ENCODE measurements around the gene UBQLN1. TPM values are rescaled to one million over a fixed set of nuclear protein-coding genes. Genes with fewer than 3 reads are reported as not detected.
"Not testable (repeated sequence)": the region's sequence is repeated elsewhere in the genome, so short reads cannot be mapped to it uniquely, and the experiment has no call there.

The UBQLN1 gene
- total RNA-seq, 1 donor from 2014 or later: 85.2 TPM

DNA sequence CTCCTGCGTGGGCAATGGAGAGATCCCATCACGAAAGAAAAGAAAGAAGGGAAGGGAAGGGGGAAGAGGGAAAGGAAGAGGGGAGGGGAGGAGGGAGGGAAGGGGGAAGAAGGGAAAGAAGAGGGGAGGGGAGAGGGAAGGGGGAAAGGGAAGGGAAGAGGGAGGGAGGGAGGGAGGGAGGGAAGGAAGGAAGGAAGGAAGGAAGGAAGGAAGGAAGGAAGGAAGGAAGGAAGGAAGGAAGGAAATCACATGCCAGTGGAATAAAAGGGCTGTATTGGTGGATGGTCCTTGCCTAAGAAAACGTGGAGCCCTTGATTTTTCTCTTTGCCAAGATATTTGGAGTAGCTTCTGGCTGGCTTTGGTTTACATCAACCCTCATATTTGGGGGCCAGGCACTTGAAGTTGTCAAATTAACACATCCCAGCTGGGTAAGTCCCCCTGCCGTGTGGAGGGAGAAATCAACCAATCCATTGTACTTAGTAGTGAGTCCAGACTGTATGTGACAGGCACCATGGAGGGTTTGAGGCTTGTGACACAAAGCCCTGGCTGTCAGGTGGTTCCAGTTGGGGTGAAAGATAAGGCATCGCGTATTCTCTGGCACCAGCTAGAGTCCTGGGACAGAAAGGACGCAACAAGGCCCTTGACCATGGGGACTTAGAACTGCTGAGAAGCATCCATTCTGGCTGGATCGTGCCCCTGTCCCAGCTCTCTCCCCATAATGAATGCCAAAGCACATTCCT is 61.1 kb downstream of the UBQLN1 start:
- DNase-seq: no peak
- intact Hi-C loops (cut with micrococcal nuclease): no loop called here
- ATAC-seq: peak; percentile 7

DNA sequence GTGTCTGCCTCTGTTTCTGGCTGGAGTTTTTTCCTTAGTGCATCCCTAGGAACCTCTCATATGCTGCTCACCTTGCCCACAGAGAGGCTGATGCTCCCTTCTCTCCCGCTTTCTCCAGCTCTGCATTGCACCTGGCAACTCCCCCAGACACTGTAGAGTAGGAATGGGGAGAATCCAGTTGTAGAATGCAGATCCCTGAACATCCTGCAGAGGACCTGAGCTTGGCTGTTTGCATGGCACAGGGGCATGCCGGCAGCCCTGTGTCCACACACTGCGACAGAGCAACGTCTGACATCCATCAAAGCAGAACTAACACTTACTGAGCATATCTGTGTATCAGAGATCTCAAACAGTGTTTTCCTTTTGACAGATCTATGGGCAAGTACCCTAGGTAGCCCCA is 65.0 kb downstream of the UBQLN1 start:
- no peak for ATAC-seq
- intact Hi-C loops (cut with micrococcal nuclease): no loop called here
- no peak for DNase-seq

DNA sequence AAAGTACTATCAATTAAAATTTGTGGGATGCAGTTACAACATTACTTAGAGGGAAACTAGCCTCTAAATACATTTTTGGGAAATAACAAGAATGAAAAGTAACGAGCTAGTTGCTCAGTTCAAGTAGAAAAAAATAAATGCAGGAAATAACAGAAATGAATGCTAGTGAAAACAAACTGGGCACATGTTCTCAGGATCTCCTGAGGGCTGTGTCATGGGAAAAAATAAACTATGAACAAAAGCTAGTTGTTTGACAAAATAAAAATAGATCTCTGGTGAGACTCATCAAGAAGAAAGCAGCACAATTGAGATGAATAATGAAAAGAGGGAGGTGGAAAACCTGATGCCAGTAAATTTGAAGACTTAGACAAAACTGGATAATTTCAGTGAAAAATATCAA is 68.5 kb downstream of the UBQLN1 start:
- ATAC-seq: no peak
- DNase-seq: no peak
- intact Hi-C loops (cut with micrococcal nuclease): no loop called here

DNA sequence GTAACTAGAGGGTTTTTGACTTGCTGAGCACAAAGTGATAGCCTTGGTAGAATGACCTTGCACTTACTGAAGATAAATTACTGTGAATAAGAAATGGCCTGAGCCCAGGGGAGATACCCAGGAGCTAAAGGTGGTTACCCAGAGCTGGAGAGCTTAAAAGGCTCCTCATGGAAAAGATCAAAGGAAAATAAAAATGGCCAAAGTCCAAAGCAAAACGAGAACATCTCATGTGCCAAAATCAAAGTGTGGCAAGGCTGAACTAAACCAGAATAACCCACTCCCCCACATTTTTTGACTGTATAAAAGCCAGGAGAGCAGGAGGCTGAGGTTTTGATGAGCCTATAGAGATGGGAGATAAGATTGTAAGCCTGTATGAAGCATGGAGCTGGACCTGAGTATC is 70.4 kb downstream of the UBQLN1 start:
- ATAC-seq (no peak), DNase-seq (no peak)
- intact Hi-C loops (cut with micrococcal nuclease): no loop called here

DNA sequence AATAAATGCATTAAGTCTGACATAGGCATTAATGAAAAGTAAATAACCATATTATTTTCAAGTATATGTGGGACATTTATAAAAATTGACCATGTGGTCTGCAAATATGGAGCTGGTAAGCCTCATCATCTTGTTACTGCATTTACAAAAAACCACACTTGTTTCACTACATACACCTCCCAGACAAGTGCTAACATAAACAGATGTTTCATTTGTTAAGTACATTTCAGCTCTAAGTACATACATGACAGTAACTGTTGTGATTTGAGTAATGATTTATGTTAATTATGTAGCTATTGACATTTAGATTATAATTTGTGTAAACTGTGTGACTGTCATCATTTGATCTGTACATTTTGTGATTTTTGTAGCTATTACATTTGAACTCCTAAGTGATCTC is 70.9 kb downstream of the UBQLN1 start:
- ATAC-seq (no peak), DNase-seq (no peak)
- intact Hi-C loops (cut with micrococcal nuclease): no loop called here

DNA sequence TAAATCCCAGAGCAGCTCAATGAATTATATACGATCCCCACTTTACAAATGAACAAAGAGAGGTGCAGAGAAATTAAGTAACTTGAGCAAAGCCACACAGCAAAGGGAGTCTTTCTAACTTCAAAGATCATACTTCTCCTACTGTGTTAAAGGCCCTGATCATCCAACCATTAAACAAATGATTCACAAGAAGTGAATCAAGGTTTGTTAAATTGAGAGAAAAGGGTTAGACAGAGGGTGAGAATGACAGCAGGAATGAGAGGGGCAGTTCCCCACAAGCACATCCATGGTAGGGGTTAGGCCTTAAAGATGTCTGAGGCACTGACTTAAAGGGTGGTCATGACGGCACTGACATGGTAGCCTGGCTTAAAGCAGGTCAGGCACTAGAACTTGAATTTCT is 74.1 kb downstream of the UBQLN1 start:
- intact Hi-C loops (cut with micrococcal nuclease): no loop called here
- DNase-seq: no peak
- ATAC-seq: no peak

DNA sequence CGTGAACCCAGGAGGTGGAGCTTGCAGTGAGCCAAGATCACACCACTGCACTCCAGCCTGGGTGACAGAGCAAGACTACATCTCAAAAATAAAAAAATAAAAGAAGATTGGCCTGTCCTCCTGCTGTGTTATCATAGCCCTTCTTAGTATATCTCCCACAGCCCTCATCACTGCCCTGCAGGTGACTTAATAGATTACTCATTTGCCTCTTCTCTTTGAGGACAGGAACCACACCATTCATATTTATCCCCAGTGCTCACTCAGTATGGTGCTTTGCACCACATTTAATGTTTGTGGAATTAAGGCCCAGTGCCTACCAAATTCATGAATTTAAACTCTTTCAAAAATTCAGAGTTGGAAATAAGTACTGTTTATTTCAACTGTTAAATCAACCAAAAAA is 74.5 kb downstream of the UBQLN1 start:
- intact Hi-C loops (cut with micrococcal nuclease): no loop called here
- DNase-seq: no peak
- ATAC-seq: no peak

DNA sequence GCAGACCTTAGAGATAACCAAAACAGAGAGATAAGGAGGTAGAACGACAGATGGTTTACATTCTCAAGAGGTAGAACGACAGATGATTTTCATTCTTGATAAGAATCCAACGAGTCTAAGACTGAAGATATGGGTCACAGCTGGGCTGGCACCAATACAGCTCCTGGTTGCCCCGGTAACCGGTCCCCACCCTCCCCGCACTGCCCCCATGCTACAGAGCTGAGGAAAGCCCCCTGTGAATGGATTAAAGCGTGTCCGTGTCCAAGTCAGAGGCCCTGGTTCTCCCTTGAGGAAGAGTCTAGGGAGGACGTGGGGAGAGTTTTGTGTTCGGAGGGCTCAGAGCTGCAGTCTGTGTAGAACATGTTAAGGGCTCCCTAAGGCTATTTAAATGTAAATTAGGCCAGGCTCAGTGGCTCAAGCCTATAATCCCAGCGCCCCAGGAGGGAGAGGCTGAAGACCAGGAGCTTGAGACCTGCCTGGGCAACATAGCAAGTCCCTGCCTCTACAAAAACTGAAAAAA is 76.8 kb downstream of the UBQLN1 start:
- peak; percentile 43 for ATAC-seq
- intact Hi-C loops (cut with micrococcal nuclease): no loop called here
- DNase-seq: no peak

DNA sequence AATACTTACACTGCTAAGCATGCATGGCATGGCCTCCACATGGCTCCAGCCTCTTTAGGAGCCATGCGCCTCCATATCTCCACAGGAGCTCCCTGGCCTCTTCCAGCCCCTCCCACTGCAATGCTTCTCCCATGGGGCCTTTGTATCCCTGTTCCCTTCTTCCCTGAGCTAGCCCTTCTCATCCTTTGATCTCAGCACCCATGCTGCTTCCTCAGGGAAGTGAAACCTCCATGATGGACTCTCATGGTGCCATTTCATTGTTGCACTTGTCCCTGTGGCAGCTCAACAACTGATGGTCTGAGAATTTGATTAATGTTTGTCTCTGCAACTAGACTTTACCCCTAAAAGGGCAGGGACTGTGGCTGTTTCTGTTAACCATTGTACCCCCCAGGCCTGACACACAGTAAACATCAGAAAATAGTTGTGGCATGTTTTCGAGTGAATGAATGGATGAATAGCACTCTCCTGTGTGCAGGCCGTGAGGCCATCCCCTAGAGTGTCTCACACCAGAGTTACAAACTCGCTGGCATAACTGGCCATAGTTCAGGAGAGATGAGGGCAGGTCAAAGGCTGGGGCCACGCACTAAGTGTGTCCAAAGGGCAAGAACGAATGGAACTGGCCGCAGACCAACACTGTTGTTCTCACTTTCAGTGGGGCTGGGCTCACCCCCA is 78.2 kb downstream of the UBQLN1 start:
- DNase-seq (no peak), ATAC-seq (no peak)
- intact Hi-C loops (cut with micrococcal nuclease): no loop called here

DNA sequence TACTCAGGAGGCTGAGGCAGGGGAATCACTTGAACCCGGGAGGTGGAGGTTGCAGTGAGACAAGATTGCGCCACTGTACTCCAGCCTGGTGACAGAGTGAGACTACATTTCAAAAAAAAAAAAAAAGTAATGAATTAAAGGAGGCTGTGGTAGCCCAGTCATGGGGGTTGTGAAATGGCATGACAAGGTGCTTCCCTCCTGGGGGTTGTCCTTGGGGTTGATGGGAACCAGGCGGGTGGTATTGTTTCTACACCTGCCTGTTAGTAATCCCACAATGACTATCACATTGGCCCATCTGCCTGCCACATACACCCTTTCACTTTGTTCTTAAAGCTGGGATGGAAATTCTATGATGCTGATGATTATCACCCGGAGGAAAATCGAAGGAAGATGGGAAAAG is 79.2 kb downstream of the UBQLN1 start:
- no peak for ATAC-seq
- intact Hi-C loops (cut with micrococcal nuclease): no loop called here
- DNase-seq: no peak

DNA sequence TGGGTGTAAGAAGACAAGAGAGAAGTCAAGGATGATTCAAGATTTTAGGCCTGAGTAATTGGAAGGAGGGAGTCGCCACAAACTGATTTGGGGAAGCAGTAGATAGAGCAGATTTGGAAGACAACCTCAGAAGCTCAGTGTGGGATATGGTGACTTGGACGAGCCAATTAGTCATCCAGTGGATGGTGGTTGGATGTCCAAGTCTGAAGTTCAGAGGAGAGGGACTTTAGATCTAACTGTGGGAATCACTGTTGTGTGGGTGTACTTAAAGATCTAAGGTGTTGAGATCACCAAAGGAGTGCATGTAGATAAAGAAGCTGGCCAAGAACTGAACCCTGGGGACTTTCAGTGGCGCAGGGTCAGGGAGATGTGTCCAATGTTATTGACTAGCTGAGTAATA is 82.6 kb downstream of the UBQLN1 start:
- intact Hi-C loops (cut with micrococcal nuclease): no loop called here
- DNase-seq: no peak
- ATAC-seq: no peak

DNA sequence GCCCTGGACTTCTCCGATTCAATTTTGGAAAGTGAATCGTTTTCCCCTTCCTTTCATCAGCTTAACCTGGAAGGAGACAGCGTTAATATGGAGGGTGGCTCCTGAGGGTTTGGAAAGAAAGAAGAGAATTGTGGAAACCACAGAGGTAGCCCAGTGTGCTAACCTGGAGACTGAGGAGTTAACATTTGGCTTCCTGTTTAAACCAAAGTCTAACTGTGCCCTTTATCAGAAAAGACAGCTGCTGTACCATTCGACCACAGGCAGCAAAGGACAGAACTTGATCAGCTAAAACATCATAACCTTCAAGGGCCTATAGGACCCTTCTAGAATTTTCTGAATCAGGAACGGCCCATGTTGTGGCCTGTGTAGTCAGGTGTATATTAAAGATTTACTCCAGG is 84.1 kb downstream of the UBQLN1 start:
- intact Hi-C loops (cut with micrococcal nuclease): no loop called here
- no peak for DNase-seq
- peak; percentile 8 for ATAC-seq

DNA sequence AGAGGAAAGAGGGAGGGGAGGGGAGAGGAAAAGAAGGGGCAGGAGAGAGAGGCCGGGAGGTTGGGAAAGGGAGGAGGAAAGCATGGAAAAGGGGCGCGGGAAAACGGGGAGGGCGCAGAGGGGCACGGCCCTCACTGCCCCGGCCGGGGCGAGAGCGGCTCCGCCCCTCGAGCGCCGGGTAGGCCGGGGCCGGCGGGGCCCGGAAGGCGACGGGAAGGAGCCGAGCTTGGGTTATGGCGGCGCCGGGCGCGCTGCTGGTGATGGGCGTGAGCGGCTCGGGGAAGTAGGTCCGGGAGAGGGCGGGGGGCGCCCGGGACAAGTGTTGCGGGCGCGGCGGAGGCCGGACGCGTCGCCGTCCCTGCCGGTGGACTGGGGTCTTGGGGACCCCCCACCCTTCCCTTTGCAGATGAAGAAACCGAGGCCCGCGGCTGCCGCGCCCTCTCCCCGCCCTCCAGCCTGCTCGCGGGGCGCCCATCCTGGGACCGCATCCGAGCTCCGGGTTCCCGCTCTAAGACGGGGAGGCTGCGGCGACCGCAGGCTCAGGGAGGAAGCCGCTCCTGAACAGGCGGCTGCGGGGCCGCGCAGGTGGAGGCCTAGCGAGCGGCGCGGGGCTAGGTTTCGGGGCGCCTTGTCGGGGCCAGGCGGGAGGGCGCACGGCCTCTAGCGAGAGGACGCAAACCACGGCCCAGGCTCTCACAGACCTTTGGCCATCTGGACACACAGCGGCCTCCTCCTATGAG is 84.6 kb downstream of the UBQLN1 start, which contains the start of gene IDNK:
Gene IDNK, plus strand, starts transcription at position 205 of the 740 bp plus-strand sequence. Its CDS starts 29 bp downstream, at position 234.
- intact Hi-C loops (cut with micrococcal nuclease): no loop called here
- peak; percentile 96 for ATAC-seq
- DNase-seq: peak; percentile 82

DNA sequence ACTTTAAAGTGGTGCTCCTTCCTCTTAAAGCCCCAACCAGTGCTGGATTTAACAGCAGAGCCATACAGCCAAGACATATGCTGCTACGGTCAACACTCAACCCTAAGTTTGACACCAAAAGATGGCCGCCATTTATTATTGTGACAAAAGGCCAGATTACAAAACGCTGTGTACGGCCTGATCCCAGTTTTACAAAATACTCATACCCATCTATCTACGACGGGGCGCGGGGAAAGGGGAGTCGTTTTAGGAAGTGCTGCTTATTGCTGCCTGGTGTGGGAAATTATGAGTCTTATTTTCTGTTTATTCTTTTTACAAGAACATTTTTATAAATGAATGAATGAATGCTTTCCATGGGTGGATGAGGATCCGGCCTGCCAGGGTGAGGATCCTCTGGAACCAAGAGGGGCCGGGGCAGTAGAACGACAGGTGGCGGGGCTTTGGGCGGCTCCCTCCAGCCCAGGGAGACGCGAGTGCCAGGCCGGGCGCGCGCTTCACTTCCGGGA is 85.3 kb downstream of the UBQLN1 start:
- DNase-seq (no peak), ATAC-seq (no peak)
- intact Hi-C loops (cut with micrococcal nuclease): no loop called here

DNA sequence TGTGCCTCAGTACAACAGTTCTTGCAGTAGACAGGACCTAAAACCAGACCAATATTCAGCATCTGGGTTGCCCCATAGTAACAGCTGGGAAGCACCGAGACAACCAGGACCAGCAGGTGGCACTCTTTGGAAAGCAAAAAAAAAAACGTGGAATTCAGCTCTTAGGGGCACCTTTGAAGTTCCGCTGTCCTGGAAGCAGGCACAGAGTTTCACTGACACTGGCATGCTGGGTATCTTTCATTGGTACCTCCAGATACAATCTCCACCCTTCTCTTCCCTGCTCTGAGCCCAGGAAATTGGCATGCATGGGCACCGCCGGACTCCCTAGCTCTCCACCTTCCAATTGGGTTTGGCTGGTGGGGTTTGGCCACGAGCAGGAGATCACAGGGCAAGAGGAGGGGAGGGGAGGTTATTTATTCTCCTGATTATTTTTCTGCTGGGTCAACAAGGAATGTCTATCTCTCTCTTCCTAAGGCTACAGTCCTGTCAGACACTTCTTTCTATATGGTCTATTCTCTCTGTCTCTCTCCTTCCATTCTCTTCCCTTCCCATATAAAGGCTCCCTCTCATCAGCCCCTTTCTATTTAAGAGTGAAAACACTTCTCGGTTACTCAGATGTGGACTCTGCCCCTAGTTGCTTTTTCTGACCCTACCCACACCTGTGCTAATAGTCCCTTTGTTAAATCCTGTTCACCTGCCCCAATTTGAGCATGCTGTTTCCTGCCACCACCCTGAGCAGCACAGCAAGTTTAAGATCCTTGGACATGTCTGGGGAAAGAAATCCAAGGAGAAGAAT is 86.7 kb downstream of the UBQLN1 start:
- DNase-seq: peak; percentile 36
- peak; percentile 30 for ATAC-seq
- intact Hi-C loops (cut with micrococcal nuclease): no loop called here

DNA sequence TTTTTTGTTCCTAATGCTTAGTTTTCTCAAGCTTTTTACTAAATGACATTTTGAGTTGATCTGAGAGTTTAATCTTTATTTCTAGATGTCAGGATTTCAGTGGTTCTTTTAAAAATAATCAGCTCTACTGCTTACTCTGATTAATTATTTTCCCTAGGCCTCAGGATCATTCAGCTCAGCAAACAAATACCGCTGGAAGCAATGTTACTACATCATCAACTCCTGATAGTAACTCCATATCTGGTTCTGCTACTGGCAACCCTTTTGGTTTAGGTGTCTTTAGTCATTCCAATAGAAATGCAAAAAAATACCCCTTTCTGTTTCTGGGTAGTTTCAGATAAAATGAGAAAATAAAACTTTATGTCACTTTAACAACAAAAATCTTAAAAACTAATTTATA is 90.5 kb downstream of the UBQLN1 start:
- no peak for ATAC-seq
- no peak for DNase-seq
- intact Hi-C loops (cut with micrococcal nuclease): no loop called here

DNA sequence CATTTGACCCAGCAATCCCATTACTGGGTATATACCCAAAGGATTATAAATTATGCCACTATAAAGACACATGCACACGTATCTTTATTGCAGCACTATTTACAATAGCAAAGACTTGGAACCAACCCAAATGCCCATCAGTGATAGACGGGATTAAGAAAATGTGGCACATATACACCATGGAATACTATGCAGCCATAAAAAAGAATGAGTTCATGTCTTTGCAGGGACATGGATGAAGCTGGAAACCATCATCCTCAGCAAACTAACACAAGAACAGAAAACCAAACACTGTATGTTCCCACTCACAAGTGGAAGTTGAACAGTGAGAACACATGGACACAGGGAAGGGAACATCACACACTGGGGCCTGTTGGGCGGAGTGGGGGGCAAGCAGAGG is 94.5 kb downstream of the UBQLN1 start:
- DNase-seq; ATAC-seq; intact Hi-C loops (cut with micrococcal nuclease): not testable (repeated sequence)

Measured in left ventricle myocardium superior (tissue), 1 donor.